Measurements from ENCODE around the gene CTNND2. TPM values are rescaled to one million over a fixed set of nuclear protein-coding genes. Genes with fewer than 3 reads are reported as not detected.
"Not testable (repeated sequence)": the region's sequence is repeated elsewhere in the genome, so short reads cannot be mapped to it uniquely, and the experiment has no call there.

Gene CTNND2
- polyA plus RNA-seq, 4 donors: 0.68 to 2.9 (median 2.2) TPM

GRCh38 chr5:11148810-11149539, 755.3 kb downstream of the CTNND2 start:
- DNase-seq (ENCODE audit: low read depth in 4 of 4, low spot score in 3 of 4): no peak

DNA sequence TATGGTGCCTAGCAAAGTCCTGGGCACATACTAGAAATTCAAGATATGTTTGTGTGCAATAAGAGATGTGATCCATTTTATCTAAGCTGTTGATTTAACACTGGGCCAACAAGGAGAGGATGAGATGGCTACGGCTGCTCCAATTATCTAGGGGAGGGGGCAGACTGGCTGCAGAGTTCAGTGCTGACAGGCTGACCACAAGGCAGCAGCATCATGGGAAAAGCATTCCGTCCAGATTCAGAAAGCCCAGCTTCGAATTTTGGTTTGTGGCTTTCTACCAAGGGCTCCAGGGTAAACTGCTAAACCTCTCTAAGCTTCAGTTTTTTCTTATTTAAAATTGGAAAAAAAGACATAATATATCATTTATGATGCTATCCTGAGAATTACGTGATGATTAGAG, 758.1 kb downstream of the CTNND2 start:
- DNase-seq (ENCODE audit: low read depth in 4 of 4, low spot score in 3 of 4): no peak

DNA sequence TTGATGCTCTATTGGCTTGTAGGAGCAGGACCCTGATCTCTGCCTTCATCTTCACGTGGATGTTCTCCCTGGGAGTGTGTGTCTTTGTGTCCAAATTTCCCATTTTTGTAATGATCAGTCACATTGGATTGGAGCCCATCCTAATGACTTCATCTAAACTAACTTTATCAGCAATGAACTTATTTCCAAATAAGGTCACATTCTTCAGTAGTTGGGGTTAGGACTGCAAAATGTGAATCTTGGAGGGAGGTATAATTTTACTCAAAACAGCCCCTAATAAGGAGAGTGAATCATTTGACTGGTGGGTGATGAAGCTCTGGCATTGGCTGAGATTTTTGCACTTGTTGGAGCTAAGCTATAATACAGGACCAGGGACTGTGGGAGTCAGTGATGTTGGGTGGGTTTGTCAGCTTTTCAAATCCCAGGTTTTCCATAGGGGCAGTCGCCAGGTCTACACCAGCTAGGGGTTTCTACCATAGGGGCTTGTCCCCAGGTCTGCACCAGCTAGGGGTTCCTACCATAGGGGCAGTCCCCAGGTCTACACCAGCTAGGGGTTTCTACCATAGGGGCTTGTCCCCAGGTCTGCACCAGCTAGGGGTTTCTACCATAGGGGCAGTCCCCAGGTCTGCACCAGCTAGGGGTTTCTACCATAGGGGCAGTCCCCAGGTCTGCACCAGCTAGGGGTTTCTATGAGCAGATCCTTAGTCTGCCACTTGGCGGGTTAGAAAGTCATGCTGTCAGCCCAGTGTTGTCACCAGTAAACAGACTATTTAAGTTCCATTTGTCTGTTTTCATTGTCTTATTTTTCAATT, 760.6 kb downstream of the CTNND2 start:
- DNase-seq (ENCODE audit: low read depth in 4 of 4, low spot score in 3 of 4): no peak

- DNase-seq (ENCODE audit: low read depth in 4 of 4, low spot score in 3 of 4): no peak
These were observed 764.9 kb downstream of the CTNND2 start for GRCh38 chr5:11139217-11139865.

DNA sequence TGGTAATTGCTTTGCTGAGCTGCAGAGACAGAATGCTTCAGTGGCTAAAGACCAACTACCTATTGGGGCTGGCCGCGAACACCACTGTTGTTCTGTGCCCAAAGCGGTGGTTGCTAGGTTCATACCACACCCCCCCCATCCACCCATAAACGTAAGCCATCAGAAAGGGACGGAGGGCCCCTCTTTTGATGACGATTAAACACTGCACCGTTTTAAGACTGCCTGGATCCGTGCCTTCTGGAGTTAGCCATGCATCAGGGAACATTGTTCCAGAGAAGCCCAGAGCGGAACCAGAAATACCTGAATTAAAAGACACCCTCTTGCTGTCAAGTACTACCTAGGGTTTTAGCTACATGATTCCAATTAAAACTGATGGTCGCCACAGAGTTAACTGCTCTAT, 774.1 kb downstream of the CTNND2 start:
- DNase-seq (ENCODE audit: low read depth in 4 of 4, low spot score in 3 of 4): no peak

DNA sequence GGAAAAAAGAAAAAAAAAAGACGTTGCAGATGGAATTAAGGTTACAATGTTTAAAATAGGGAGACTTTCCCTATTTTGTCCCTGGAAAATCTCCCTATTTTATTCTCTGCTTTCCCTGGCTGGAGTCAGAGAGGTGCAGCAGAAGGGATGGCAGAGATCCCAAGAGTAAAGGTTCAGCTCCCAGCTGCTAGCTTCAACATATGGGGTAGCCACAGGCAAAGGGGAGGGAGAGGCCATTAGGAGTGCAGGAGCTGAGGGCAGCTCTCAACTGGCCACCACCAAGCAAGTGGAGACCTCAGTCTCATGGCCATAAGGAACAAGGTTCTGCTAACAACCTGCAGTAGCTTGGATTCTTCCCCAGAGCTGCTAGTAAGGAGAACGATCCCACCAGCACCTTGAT, 776.2 kb downstream of the CTNND2 start:
- DNase-seq (ENCODE audit: low read depth in 4 of 4, low spot score in 3 of 4): no peak

GRCh38 chr5:11126844-11127243, 777.4 kb downstream of the CTNND2 start:
- DNase-seq (ENCODE audit: low read depth in 4 of 4, low spot score in 3 of 4): no peak

DNA sequence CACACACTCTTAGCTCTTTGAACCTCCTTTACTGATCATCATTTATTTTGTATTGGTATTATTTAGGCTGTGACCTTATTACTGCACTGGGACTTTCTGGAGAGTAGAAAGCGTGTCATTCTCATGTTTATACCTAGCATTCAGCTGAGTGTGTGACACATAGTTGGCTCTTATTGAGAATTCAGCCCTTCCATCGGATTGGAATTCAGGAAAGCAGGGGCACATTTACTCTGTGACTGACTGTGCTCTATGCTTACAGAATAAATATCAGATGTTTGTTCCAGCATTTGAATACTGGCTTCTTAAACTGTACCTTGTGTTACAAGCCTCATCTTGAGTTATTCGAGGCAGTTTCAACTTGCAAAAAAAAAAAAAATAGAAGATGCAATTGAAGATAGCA, 782.4 kb downstream of the CTNND2 start:
- DNase-seq (ENCODE audit: low read depth in 4 of 4, low spot score in 3 of 4): no peak

DNA sequence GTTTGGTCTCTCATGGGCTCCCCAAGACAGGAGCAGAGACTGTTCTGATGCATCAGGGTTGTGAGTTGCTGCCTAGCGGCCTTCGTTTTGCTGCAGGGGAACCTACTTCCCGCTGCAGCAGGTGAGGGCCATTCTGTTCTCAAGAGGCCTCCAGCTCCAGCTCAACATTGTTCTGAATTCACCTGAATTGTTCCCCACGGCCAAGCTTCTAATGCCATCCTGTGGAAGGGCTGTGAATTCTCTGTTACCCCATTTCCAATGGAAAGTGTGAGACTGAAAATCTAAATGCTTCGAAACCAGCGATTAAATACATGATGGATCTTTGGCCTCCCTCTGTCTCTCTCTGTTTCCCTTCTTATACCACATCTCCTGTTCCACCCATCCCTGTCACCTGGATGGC, 794.1 kb downstream of the CTNND2 start:
- DNase-seq (ENCODE audit: low read depth in 4 of 4, low spot score in 3 of 4): no peak

GRCh38 chr5:11105696-11106095, 798.5 kb downstream of the CTNND2 start:
- DNase-seq (ENCODE audit: low read depth in 4 of 4, low spot score in 3 of 4): no peak

DNA sequence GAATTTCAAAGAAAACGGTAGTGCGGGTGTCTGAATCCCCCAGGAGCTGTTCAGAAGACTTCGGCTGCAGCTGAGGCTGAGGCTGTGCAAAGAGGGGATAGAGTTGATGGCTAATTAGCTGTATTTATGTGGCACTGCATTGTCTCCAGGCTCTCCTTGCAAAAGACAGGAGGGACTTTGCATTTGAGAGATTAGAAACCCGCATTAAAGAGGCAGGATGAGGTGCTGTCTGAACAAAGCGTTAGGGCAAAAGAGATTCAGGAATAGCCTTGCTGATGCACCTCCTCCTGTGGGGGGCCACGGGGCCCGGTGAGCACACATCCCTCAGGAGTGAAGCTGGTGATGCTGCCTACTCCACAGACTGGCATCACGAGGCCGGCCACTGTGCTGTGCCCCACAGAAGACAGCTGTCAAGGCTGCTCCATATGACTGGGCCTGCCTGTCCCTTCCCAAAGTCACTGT, 799.6 kb downstream of the CTNND2 start:
- DNase-seq (ENCODE audit: low read depth in 4 of 4, low spot score in 3 of 4): no peak

DNA sequence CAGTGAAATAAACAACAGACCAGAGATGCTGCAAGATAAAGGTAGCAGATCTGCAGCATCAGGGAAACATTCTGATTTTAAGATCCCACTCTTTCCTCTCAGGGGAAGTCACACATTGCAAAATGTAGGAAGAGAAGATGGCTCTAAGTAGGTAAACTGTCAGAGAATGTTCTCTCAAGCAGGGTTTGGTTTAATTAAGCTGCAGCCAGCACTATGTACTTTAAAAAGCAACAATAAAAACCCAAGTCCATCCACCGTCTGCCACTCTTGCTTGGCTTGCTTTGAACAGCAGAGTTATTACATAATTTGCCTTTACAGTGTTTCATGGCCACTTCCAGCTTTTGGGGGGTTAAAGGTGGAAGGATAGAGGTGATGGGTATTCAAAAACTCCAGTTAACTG, 800.0 kb downstream of the CTNND2 start:
- no peak for DNase-seq (ENCODE audit: low read depth in 4 of 4, low spot score in 3 of 4)

DNA sequence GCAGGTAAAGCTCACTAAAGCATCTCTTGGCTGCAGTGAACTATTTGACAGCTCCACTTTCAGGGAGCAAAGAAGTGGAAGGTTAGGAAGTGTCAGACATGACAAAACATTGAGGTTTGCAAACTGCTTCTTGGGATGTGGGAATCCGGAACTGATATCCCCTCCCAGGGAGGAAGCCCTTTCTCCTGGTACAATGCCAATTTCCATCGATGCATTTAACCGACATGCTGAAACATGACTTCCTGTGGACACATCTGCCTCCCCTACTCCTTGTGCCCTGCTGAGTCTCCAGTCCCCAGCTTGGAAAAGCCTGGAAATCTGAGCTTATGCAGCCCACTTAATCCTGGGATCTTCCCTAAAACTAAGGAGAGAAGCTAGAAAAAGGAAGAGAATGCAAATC, 820.1 kb downstream of the CTNND2 start:
- DNase-seq (ENCODE audit: low read depth in 4 of 4, low spot score in 3 of 4): no peak

DNA sequence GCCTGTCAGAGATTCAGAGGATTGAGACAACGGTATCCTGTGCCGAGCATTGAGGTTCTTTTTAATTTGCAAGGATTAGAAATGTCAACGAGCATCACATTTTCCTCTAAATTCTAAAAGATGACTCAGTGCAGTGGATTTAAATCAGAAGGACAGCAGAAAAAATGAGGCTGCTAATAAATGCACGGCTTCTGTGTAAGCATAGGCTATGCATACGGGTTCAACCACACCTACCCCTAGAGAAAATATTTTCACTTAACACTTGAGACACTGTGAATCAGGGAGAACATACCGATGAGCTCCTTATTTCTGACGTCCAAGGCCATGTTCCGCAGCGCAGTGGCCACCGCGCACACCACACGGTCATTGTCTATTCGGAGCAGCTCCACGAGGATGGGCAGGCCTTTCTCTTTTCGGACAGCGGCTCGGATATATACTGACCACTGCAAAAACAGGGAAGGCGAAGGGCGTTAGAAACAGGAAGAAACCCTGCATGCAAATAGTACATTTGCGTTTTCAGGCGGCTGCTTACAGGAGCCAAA, 821.8 kb downstream of the CTNND2 start:
- no peak for DNase-seq (ENCODE audit: low read depth in 4 of 4, low spot score in 3 of 4)

GRCh38 chr5:11076945-11077613, 827.2 kb downstream of the CTNND2 start:
- no peak for DNase-seq (ENCODE audit: low read depth in 4 of 4, low spot score in 3 of 4)

- DNase-seq (ENCODE audit: low read depth in 4 of 4, low spot score in 3 of 4): no peak
These were observed 829.0 kb downstream of the CTNND2 start for GRCh38 chr5:11075035-11075805.

DNA sequence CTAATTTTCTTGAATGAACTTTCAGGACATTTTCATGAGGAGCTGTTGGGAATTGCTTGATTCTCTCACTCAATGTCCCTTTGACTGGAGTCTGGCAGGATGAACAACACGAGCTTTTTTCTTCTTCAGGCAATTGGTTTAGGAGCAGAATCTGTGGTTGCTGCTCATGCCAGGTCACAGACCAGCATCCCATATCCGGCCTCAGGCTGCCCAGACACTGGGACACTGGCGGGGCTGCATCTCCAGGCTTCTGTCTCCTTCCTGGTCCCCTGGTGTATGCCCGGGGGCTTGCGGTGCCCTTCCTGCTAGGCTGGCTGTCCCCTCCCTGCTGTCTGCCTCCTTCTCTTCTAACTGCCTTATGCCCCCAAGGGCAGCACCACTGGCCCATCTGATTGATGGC, 831.7 kb downstream of the CTNND2 start:
- no peak for DNase-seq (ENCODE audit: low read depth in 4 of 4, low spot score in 3 of 4)

GRCh38 chr5:11072076-11072475, 832.2 kb downstream of the CTNND2 start:
- no peak for DNase-seq (ENCODE audit: low read depth in 4 of 4, low spot score in 3 of 4)

- DNase-seq (ENCODE audit: low read depth in 4 of 4, low spot score in 3 of 4): no peak
These were observed 835.2 kb downstream of the CTNND2 start for GRCh38 chr5:11069041-11069440.

- DNase-seq (ENCODE audit: low read depth in 4 of 4, low spot score in 3 of 4): not testable (repeated sequence)
These were observed 838.5 kb downstream of the CTNND2 start for GRCh38 chr5:11065723-11066122.
